Fibroblast of pulmonary artery (primary cell): ENCODE data around the gene CYS1.
A peak's percentile ranks its signal among the peaks of the same experiment; 100 is the strongest.

Experiments used
- DNase-seq: peaks from one replicate; pipeline ENCODE4 v3.0.0-alpha.2; 2010; ENCODE audit warnings: low read depth
- H3K4me3 ChIP-seq: replicated peaks from 2 replicates; pipeline ENCODE4 v1.5.1; 2011; ENCODE audit warnings: low read depth, mild to moderate bottlenecking, control low read depth, low read length, moderate library complexity
- CTCF ChIP-seq: IDR thresholded peaks from 2 replicates; pipeline ENCODE4 v1.5.1; 2011; ENCODE audit warnings: mild to moderate bottlenecking, control low read depth, low read length, inconsistent platforms; ENCODE audit errors: missing control alignments

CYS1 gene

GRCh38 chr2:10042301-10043161 lies 37.7 kb downstream of the CYS1 start:
- peak overlapping the region; percentile 56 for H3K4me3 ChIP-seq
- peak; percentile 81 for DNase-seq
- no peak for TF ChIP-seq CTCF

GRCh38 chr2:10041711-10042110 lies 38.5 kb downstream of the CYS1 start:
- TF ChIP-seq CTCF, result no peak
- DNase-seq, result no peak
- H3K4me3 ChIP-seq, result no peak overlapping the region

GRCh38 chr2:10039658-10040410 lies 40.4 kb downstream of the CYS1 start:
- no peak overlapping the region for H3K4me3 ChIP-seq
- no peak for DNase-seq
- TF ChIP-seq CTCF, result no peak

GRCh38 chr2:10038716-10039115 lies 41.5 kb downstream of the CYS1 start:
- H3K4me3 ChIP-seq, result no peak overlapping the region
- no peak for TF ChIP-seq CTCF
- no peak for DNase-seq

- no peak for DNase-seq
- H3K4me3 ChIP-seq, result no peak overlapping the region
- TF ChIP-seq CTCF, result no peak
Observed at GRCh38 chr2:10038123-10038522, 42.1 kb downstream of the CYS1 start.

- DNase-seq, result peak; percentile 74
- H3K4me3 ChIP-seq, result no peak overlapping the region
- TF ChIP-seq CTCF, result peak; percentile 53
Observed at GRCh38 chr2:10036095-10036884, 43.9 kb downstream of the CYS1 start.
